Mesenchymal stem cell (in vitro differentiated cells and primary cell): Measurements from ENCODE around the gene ATF7IP2.

Experiments
- DNase-seq: peaks from one replicate; pipeline ENCODE4 v3.0.0-alpha.2; 2013
- H2AFZ ChIP-seq: one replicate; pipeline ENCODE4 v1.6.1; 2013; ENCODE audit warnings: low read depth, mild to moderate bottlenecking, control low read depth, inconsistent platforms, low read length, moderate library complexity
- H2AK5ac ChIP-seq: 2 replicates; pipeline ENCODE4 v1.6.1; 2013; ENCODE audit warnings: low read length, moderate library complexity, mild to moderate bottlenecking, inconsistent platforms; ENCODE audit not compliant: severe bottlenecking
- H2BK120ac ChIP-seq: one replicate; pipeline ENCODE4 v1.6.1; 2013; ENCODE audit warnings: low read depth, mild to moderate bottlenecking, inconsistent platforms, low read length, moderate library complexity
- H2BK12ac ChIP-seq, 2 experiments: one replicate each; pipeline ENCODE4 v1.6.1; 2013; ENCODE audit warnings: inconsistent platforms in 2 of 2, low read length in 2 of 2, mild to moderate bottlenecking in 2 of 2, moderate library complexity in 2 of 2, control low read depth in 1 of 2
- H2BK15ac ChIP-seq: one replicate; pipeline ENCODE4 v1.6.1; 2013; ENCODE audit warnings: mild to moderate bottlenecking, low read depth, inconsistent platforms; ENCODE audit not compliant: poor library complexity, severe bottlenecking
- H2BK5ac ChIP-seq: 2 replicates; pipeline ENCODE4 v1.6.1; 2013; ENCODE audit warnings: low read depth, mild to moderate bottlenecking, low read length, control low read depth, inconsistent platforms; ENCODE audit not compliant: poor library complexity, severe bottlenecking
- H3K14ac ChIP-seq, 2 experiments: one replicate each; pipeline ENCODE4 v1.6.1; 2013; ENCODE audit warnings: inconsistent platforms in 2 of 2, low read length in 2 of 2, control low read depth in 1 of 2, mild to moderate bottlenecking in 1 of 2, moderate library complexity in 1 of 2
- H3K18ac ChIP-seq, 2 experiments: one replicate each; pipeline ENCODE4 v1.6.1; 2013; ENCODE audit warnings: inconsistent platforms in 2 of 2, low read length in 2 of 2, control low read depth in 1 of 2, low read depth in 1 of 2, mild to moderate bottlenecking in 1 of 2
- H3K23ac ChIP-seq, 2 experiments: one replicate each; pipeline ENCODE4 v1.6.1; 2013; ENCODE audit warnings: inconsistent platforms in 2 of 2, low read length in 2 of 2, mild to moderate bottlenecking in 2 of 2, moderate library complexity in 2 of 2, control low read depth in 1 of 2
- H3K27ac ChIP-seq: 2 replicates; pipeline ENCODE4 v1.5.1; 2013; ENCODE audit warnings: mild to moderate bottlenecking, moderate library complexity, low read length, control low read depth, inconsistent platforms; ENCODE audit not compliant: poor library complexity, severe bottlenecking
- H3K27me3 ChIP-seq, 2 experiments: 2 replicates each; pipeline versions ENCODE4 v1.6.1 to v1.7.0; 2013; ENCODE audit warnings: low read length in 2 of 2, mild to moderate bottlenecking in 2 of 2, moderate library complexity in 2 of 2, control low read depth in 1 of 2, inconsistent platforms in 1 of 2; ENCODE audit not compliant: control insufficient read depth in 1 of 2, insufficient read depth in 1 of 2
- H3K36me3 ChIP-seq, 2 experiments: 2 replicates each; pipeline versions ENCODE4 v1.6.1 to v1.7.0; 2013; ENCODE audit warnings: low read length in 2 of 2, control low read depth in 1 of 2, inconsistent platforms in 1 of 2, low read depth in 1 of 2, mild to moderate bottlenecking in 1 of 2; ENCODE audit not compliant: insufficient read depth in 2 of 2, control insufficient read depth in 1 of 2
- H3K4ac ChIP-seq, 2 experiments: one replicate each; pipeline ENCODE4 v1.6.1; 2013; ENCODE audit warnings: inconsistent platforms in 2 of 2, low read length in 2 of 2, mild to moderate bottlenecking in 2 of 2, moderate library complexity in 2 of 2, control low read depth in 1 of 2, low read depth in 1 of 2
- H3K4me1 ChIP-seq: 2 replicates; pipeline ENCODE4 v1.6.1; 2013; ENCODE audit warnings: low read depth, low read length, control low read depth; ENCODE audit not compliant: control insufficient read depth, insufficient read depth
- H3K4me2 ChIP-seq: 2 replicates; pipeline ENCODE4 v1.6.1; 2013; ENCODE audit warnings: low read length, mild to moderate bottlenecking, inconsistent platforms; ENCODE audit not compliant: poor library complexity, severe bottlenecking
- H3K4me3 ChIP-seq, 2 experiments: 2 replicates each; pipeline versions ENCODE4 v1.5.1 to v1.7.0; 2013; ENCODE audit warnings: low read length in 2 of 2, mild to moderate bottlenecking in 2 of 2, control low read depth in 1 of 2, low read depth in 1 of 2; ENCODE audit not compliant: insufficient read depth in 1 of 2
- H3K79me1 ChIP-seq: replicated peaks from 2 replicates; pipeline ENCODE4 v1.6.1; 2013; ENCODE audit warnings: mild to moderate bottlenecking, control low read depth, low read length, inconsistent platforms; ENCODE audit not compliant: poor library complexity, severe bottlenecking
- H3K9ac ChIP-seq: 2 replicates; pipeline ENCODE4 v1.7.0; 2013; ENCODE audit warnings: mild to moderate bottlenecking, low read length, moderate library complexity
- H3K9me3 ChIP-seq: 2 replicates; pipeline ENCODE4 v1.7.0; 2013; ENCODE audit warnings: mild to moderate bottlenecking, low read length; ENCODE audit not compliant: control insufficient read depth
- H4K8ac ChIP-seq: one replicate; pipeline ENCODE4 v1.6.1; 2013; ENCODE audit warnings: inconsistent platforms, mild to moderate bottlenecking, low read length, moderate library complexity
- H4K91ac ChIP-seq: one replicate; pipeline ENCODE4 v1.6.1; 2013; ENCODE audit warnings: mild to moderate bottlenecking, low read length, inconsistent platforms
- WGBS: methylation state at CpG from one replicate; pipeline ENCODE4 v1.1.7; 2013; ENCODE audit warnings: mixed read lengths; 5-methylcytosine and 5-hydroxymethylcytosine counted together

The ATF7IP2 gene

GRCh38 chr16:10485159-10485558 is 99.3 kb downstream of the ATF7IP2 start:
- Histone ChIP-seq H3K27me3 (no peaks in the 10 kb centered on the region), H2AK5ac (no peak overlapping the region), H3K18ac (no peak overlapping the region), H3K4me1 (no peaks in the 10 kb centered on the region), H3K23ac (no peak overlapping the region), H4K8ac (no peak overlapping the region), H3K4me3 (no peak overlapping the region), H3K14ac (no peak overlapping the region), H3K27ac (no peak overlapping the region), H2BK15ac (no peak overlapping the region), H3K9ac (no peak overlapping the region), H2BK5ac (no peak overlapping the region), H4K91ac (no peak overlapping the region), H2AFZ (no peak overlapping the region), H3K4me2 (no peak overlapping the region), H3K9me3 (peaks cover 16% of the 10 kb centered on the region), H3K36me3 (no peaks in the 10 kb centered on the region), H3K4ac (no peak overlapping the region), H2BK120ac (no peak overlapping the region), H2BK12ac (no peak overlapping the region), H3K79me1 (no peaks in the 10 kb centered on the region)
- no peak for DNase-seq
- 87% methylated on average over 4 of the region's 4 CpGs for WGBS

- no peak overlapping the region for H3K18ac ChIP-seq
- H2AFZ ChIP-seq: no peak overlapping the region
- 94% methylated on average over 11 of the region's 12 CpGs for WGBS
- no peaks in the 10 kb centered on the region for H3K36me3 ChIP-seq
- H3K14ac ChIP-seq: no peak overlapping the region
- peaks cover 16% of the 10 kb centered on the region for H3K9me3 ChIP-seq
- H2BK15ac ChIP-seq: no peak overlapping the region
- no peak overlapping the region for H3K9ac ChIP-seq
- no peak overlapping the region for H4K8ac ChIP-seq
- no peak overlapping the region for H2AK5ac ChIP-seq
- H3K4me3 ChIP-seq: no peak overlapping the region
- H4K91ac ChIP-seq: no peak overlapping the region
- no peaks in the 10 kb centered on the region for H3K4me1 ChIP-seq
- no peak overlapping the region for H3K27ac ChIP-seq
- H3K79me1 ChIP-seq: no peaks in the 10 kb centered on the region
- H3K4ac ChIP-seq: no peak overlapping the region
- H3K4me2 ChIP-seq: no peak overlapping the region
- H2BK12ac ChIP-seq: no peak overlapping the region
- H3K27me3 ChIP-seq: no peaks in the 10 kb centered on the region
- no peak for DNase-seq
- no peak overlapping the region for H3K23ac ChIP-seq
- H2BK5ac ChIP-seq: no peak overlapping the region
- no peak overlapping the region for H2BK120ac ChIP-seq
Observed at GRCh38 chr16:10485698-10486382, 100.0 kb downstream of the ATF7IP2 start.

DNA sequence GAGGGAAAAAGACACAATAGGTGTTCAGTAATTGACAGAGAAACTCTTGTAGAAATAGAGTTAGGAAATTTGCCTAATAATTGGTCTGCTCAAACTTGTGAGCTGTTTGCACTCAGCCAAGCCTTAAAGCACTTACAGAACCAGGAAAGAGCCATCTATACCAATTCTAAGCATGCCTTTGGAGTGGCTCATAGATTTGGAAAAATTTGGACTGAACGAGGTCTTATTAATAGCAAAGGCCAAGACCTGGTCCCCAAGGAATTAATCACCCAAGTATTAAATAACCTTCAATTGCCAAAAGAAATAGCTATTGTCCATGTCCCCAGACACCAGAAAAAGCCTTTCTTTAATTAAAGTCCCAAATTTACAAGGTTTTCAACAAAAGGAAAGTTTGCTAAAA is 104.3 kb downstream of the ATF7IP2 start:
- no peak overlapping the region for H2AFZ ChIP-seq
- no peak overlapping the region for H4K8ac ChIP-seq
- H4K91ac ChIP-seq: no peak overlapping the region
- no peaks in the 10 kb centered on the region for H3K4me1 ChIP-seq
- H3K18ac ChIP-seq: no peak overlapping the region
- no peak overlapping the region for H3K27ac ChIP-seq
- no peak overlapping the region for H3K4me3 ChIP-seq
- H3K9ac ChIP-seq: no peak overlapping the region
- no peak overlapping the region for H2BK120ac ChIP-seq
- DNase-seq: no peak
- H2BK5ac ChIP-seq: no peak overlapping the region
- no peaks in the 10 kb centered on the region for H3K79me1 ChIP-seq
- H2AK5ac ChIP-seq: no peak overlapping the region
- WGBS: 50% methylated on average over 1 of the region's 1 CpG
- H3K4me2 ChIP-seq: no peak overlapping the region
- H3K9me3 ChIP-seq: peaks cover 23% of the 10 kb centered on the region
- no peak overlapping the region for H3K14ac ChIP-seq
- no peak overlapping the region for H2BK15ac ChIP-seq
- no peak overlapping the region for H3K23ac ChIP-seq
- H3K27me3 ChIP-seq: no peaks in the 10 kb centered on the region
- no peak overlapping the region for H2BK12ac ChIP-seq
- no peak overlapping the region for H3K4ac ChIP-seq
- H3K36me3 ChIP-seq: no peaks in the 10 kb centered on the region

GRCh38 chr16:10493276-10493675 is 107.4 kb downstream of the ATF7IP2 start:
- WGBS: 93% methylated on average over 7 of the region's 8 CpGs

More at GRCh38 chr16:10493276-10493675, 107.4 kb downstream of the ATF7IP2 start:
- Histone ChIP-seq H2BK5ac (no peak overlapping the region), H3K79me1 (no peaks in the 10 kb centered on the region), H3K4me2 (no peak overlapping the region), H2BK12ac (no peak overlapping the region), H3K23ac (no peak overlapping the region), H3K9ac (no peak overlapping the region), H3K36me3 (no peaks in the 10 kb centered on the region), H3K4ac (no peak overlapping the region), H2AFZ (no peak overlapping the region), H4K91ac (no peak overlapping the region), H2BK120ac (no peak overlapping the region), H3K4me3 (no peak overlapping the region), H3K4me1 (no peaks in the 10 kb centered on the region), H4K8ac (no peak overlapping the region), H3K27me3 (no peaks in the 10 kb centered on the region), H2BK15ac (no peak overlapping the region), H3K9me3 (peaks cover 15% of the 10 kb centered on the region), H3K27ac (no peak overlapping the region), H3K14ac (no peak overlapping the region), H2AK5ac (no peak overlapping the region), H3K18ac (no peak overlapping the region)
- DNase-seq: no peak
